SK-N-SH treated with all-trans-retinoic acid at 6 μM for 48 hours (cell line): ENCODE data around the gene PRKCE.

Experiments
- ATAC-seq: fragments of 200-7000 bp; cut with Tn5 transposase; 3 replicates; pipeline ENCODE4 v1.9.1; 2020; ENCODE audit warnings: mild to moderate bottlenecking, moderate library complexity
- ARNTL ChIP-seq: fragments of 450-650 bp; formaldehyde crosslinking; IDR thresholded peaks from 2 replicates; pipeline ENCODE4 v1.5.0; 2020; ENCODE audit warnings: low read depth, mild to moderate bottlenecking, moderate library complexity, borderline replicate concordance
- BACH2 ChIP-seq: fragments of 250-450 bp; sonication (Bioruptor Pico); IDR thresholded peaks from 2 replicates; pipeline ENCODE4 v1.9.0; 2021; ENCODE audit warnings: mild to moderate bottlenecking, borderline replicate concordance
- CREB5 ChIP-seq: fragments of 250-450 bp; sonication (Bioruptor Pico); IDR thresholded peaks from 2 replicates; pipeline ENCODE4 v1.5.1; 2020; ENCODE audit warnings: low read depth, mild to moderate bottlenecking, moderate library complexity
- CSDC2 ChIP-seq: fragments of 250-450 bp; sonication (Bioruptor Pico); IDR thresholded peaks from 2 replicates; pipeline ENCODE4 v1.5.0; 2020; ENCODE audit warnings: mild to moderate bottlenecking, moderate library complexity
- CSRNP3 ChIP-seq: fragments of 250-450 bp; sonication (Bioruptor Pico); IDR thresholded peaks from 2 replicates; pipeline ENCODE4 v1.5.1; 2021; ENCODE audit warnings: mild to moderate bottlenecking, moderate library complexity
- ESRRG ChIP-seq: fragments of 250-450 bp; sonication (Bioruptor Pico); IDR thresholded peaks from 2 replicates; pipeline ENCODE4 v1.6.1; 2021; ENCODE audit warnings: mild to moderate bottlenecking
- GLIS3 ChIP-seq: fragments of 250-450 bp; sonication (Bioruptor Pico); IDR thresholded peaks from 2 replicates; pipeline ENCODE4 v1.5.0; 2020; ENCODE audit warnings: mild to moderate bottlenecking, moderate library complexity
- ISL1 ChIP-seq: fragments of 250-450 bp; sonication (Bioruptor Pico); IDR thresholded peaks from 2 replicates; pipeline ENCODE4 v2.1.2; 2022; ENCODE audit warnings: mild to moderate bottlenecking, moderate library complexity
- OSR1 ChIP-seq: fragments of 250-450 bp; sonication (Bioruptor Pico); IDR thresholded peaks from 2 replicates; pipeline ENCODE4 v1.8.0; 2022; ENCODE audit warnings: moderate library complexity, mild to moderate bottlenecking, inconsistent platforms
- PATZ1 ChIP-seq: fragments of 250-450 bp; sonication (Bioruptor Pico); IDR thresholded peaks from 2 replicates; pipeline ENCODE4 v1.8.0; 2020; ENCODE audit warnings: mild to moderate bottlenecking, moderate library complexity, borderline replicate concordance
- PPARA ChIP-seq: fragments of 250-450 bp; sonication (Bioruptor Pico); IDR thresholded peaks from 2 replicates; pipeline ENCODE4 v1.5.0; 2020; ENCODE audit warnings: mild to moderate bottlenecking, borderline replicate concordance
- RARB ChIP-seq: fragments of 250-450 bp; sonication (Bioruptor Pico); IDR thresholded peaks from 2 replicates; pipeline ENCODE4 v1.8.0; 2021; ENCODE audit warnings: mild to moderate bottlenecking, moderate library complexity
- TCF4 ChIP-seq: fragments of 250-450 bp; sonication (Bioruptor Pico); IDR thresholded peaks from 2 replicates; pipeline ENCODE4 v1.8.0; 2021; ENCODE audit warnings: mild to moderate bottlenecking, moderate library complexity, borderline replicate concordance
- TOX ChIP-seq: fragments of 250-450 bp; sonication (Bioruptor Pico); IDR thresholded peaks from 2 replicates; pipeline ENCODE4 v1.8.0; 2021; ENCODE audit warnings: mild to moderate bottlenecking, moderate library complexity, borderline replicate concordance
- ZC3H10 ChIP-seq: fragments of 250-450 bp; sonication (Bioruptor Pico); IDR thresholded peaks from 2 replicates; pipeline ENCODE4 v1.5.1; 2021; ENCODE audit warnings: mild to moderate bottlenecking, moderate library complexity
- ZFP3 ChIP-seq: fragments of 250-450 bp; sonication (Bioruptor Pico); IDR thresholded peaks from 2 replicates; pipeline ENCODE4 v1.5.0; 2020; ENCODE audit warnings: mild to moderate bottlenecking, moderate library complexity
- ZFP30 ChIP-seq: fragments of 450-650 bp; formaldehyde crosslinking; IDR thresholded peaks from 2 replicates; pipeline ENCODE4 v1.5.0; 2022; ENCODE audit warnings: mild to moderate bottlenecking, moderate library complexity
- ZNF565 ChIP-seq: fragments of 450-650 bp; formaldehyde crosslinking; conservative IDR thresholded peaks from 2 replicates; pipeline ENCODE4 v1.5.0; 2020; ENCODE audit warnings: low read depth, mild to moderate bottlenecking, moderate library complexity
- TF ChIP-seq, protein P1 (sequence below): fragments of 250-450 bp; sonication (Bioruptor Pico); IDR thresholded peaks from 2 replicates; pipeline ENCODE4 v1.8.0; 2021; ENCODE audit warnings: low read depth, mild to moderate bottlenecking, moderate library complexity, borderline replicate concordance
- TF ChIP-seq, protein P2 (sequence below): fragments of 250-450 bp; sonication (Bioruptor Pico); IDR thresholded peaks from 2 replicates; pipeline ENCODE4 v1.5.0; 2020; ENCODE audit warnings: mild to moderate bottlenecking, moderate library complexity

Gene PRKCE

GRCh38 chr2:46143429-46144132 lies 492.1 kb downstream of the PRKCE start:
- ATAC-seq = no peak
- TF ChIP-seq ZC3H10 (CRISPR knock-in tag) (no peak), ISL1 (no peak), CSDC2 (no peak), ARNTL (no peak), CSRNP3 (CRISPR knock-in tag) (no peak), ZFP3 (no peak), CREB5 (no peak)

- TF ChIP-seq TCF4 (CRISPR knock-in tag) (no peak), CSRNP3 (CRISPR knock-in tag) (no peak), BACH2 (CRISPR knock-in tag) (no peak), TOX (CRISPR knock-in tag) (no peak), CREB5 (no peak), ISL1 (no peak), ZFP3 (no peak), OSR1 (CRISPR knock-in tag) (no peak), CSDC2 (no peak), PPARA (no peak), RARB (CRISPR knock-in tag) (no peak), GLIS3 (CRISPR knock-in tag) (no peak)
- TF ChIP-seq, protein P1, sequence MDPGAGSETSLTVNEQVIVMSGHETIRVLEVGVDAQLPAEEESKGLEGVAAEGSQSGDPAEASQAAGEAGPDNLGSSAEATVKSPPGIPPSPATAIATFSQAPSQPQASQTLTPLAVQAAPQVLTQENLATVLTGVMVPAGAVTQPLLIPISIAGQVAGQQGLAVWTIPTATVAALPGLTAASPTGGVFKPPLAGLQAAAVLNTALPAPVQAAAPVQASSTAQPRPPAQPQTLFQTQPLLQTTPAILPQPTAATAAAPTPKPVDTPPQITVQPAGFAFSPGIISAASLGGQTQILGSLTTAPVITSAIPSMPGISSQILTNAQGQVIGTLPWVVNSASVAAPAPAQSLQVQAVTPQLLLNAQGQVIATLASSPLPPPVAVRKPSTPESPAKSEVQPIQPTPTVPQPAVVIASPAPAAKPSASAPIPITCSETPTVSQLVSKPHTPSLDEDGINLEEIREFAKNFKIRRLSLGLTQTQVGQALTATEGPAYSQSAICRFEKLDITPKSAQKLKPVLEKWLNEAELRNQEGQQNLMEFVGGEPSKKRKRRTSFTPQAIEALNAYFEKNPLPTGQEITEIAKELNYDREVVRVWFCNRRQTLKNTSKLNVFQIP = no peak
- no peak for ATAC-seq
Observed at GRCh38 chr2:46144133-46144800, 492.8 kb downstream of the PRKCE start.

- ATAC-seq = no peak
- TF ChIP-seq CSDC2 (no peak), ESRRG (CRISPR knock-in tag) (no peak), CREB5 (no peak), ZNF565 (no peak), TCF4 (CRISPR knock-in tag) (no peak), ZFP3 (no peak), ISL1 (no peak), BACH2 (CRISPR knock-in tag) (no peak), ARNTL (no peak), ZC3H10 (CRISPR knock-in tag) (no peak), ZFP30 (CRISPR knock-in tag) (no peak), PATZ1 (CRISPR knock-in tag) (no peak), RARB (CRISPR knock-in tag) (no peak), GLIS3 (CRISPR knock-in tag) (no peak)
- TF ChIP-seq, protein P1 = no peak
- TF ChIP-seq, protein P2, sequence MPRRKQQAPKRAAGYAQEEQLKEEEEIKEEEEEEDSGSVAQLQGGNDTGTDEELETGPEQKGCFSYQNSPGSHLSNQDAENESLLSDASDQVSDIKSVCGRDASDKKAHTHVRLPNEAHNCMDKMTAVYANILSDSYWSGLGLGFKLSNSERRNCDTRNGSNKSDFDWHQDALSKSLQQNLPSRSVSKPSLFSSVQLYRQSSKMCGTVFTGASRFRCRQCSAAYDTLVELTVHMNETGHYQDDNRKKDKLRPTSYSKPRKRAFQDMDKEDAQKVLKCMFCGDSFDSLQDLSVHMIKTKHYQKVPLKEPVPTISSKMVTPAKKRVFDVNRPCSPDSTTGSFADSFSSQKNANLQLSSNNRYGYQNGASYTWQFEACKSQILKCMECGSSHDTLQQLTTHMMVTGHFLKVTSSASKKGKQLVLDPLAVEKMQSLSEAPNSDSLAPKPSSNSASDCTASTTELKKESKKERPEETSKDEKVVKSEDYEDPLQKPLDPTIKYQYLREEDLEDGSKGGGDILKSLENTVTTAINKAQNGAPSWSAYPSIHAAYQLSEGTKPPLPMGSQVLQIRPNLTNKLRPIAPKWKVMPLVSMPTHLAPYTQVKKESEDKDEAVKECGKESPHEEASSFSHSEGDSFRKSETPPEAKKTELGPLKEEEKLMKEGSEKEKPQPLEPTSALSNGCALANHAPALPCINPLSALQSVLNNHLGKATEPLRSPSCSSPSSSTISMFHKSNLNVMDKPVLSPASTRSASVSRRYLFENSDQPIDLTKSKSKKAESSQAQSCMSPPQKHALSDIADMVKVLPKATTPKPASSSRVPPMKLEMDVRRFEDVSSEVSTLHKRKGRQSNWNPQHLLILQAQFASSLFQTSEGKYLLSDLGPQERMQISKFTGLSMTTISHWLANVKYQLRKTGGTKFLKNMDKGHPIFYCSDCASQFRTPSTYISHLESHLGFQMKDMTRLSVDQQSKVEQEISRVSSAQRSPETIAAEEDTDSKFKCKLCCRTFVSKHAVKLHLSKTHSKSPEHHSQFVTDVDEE (CRISPR knock-in tag) = no peak
- TF ChIP-seq, all 23 proteins: peak for 0
Observed at GRCh38 chr2:46145017-46145416, 493.5 kb downstream of the PRKCE start.
